GM23338 (cell line): Measurements from ENCODE around the gene FZD2.

Experiments
- CREB1 ChIP-seq: fragments of 250-450 bp; sonication (Bioruptor Pico); IDR thresholded peaks from 2 replicates; pipeline ENCODE4 v1.5.0; 2020; ENCODE audit warnings: low read depth, mild to moderate bottlenecking, moderate library complexity
- EZH2 ChIP-seq: fragments of 200-600 bp; sonication (generic); IDR thresholded peaks from one replicate; pipeline ENCODE4 v1.8.0; 2017; ENCODE audit warnings: antibody characterized with exemption, mild to moderate bottlenecking, low read depth; ENCODE audit not compliant: unreplicated experiment
- EZH2phosphoT487 ChIP-seq: fragments of 200-600 bp; sonication (generic); IDR thresholded peaks from one replicate; pipeline ENCODE4 v1.8.1; 2018; ENCODE audit warnings: antibody characterized with exemption; ENCODE audit not compliant: unreplicated experiment
- JUNB ChIP-seq: IDR thresholded peaks from one replicate; pipeline ENCODE4 v1.6.1; 2016; ENCODE audit warnings: antibody characterized with exemption; ENCODE audit not compliant: unreplicated experiment
- NANOG ChIP-seq: IDR thresholded peaks from 2 replicates; pipeline ENCODE4 v1.6.1; 2016; ENCODE audit warnings: antibody characterized with exemption, borderline replicate concordance
- POLR2AphosphoS5 ChIP-seq: IDR thresholded peaks from 2 replicates; pipeline ENCODE4 v1.6.1; 2016; ENCODE audit warnings: antibody characterized with exemption, low read depth
- STAT1 ChIP-seq: IDR thresholded peaks from one replicate; pipeline ENCODE4 v1.6.1; 2016; ENCODE audit warnings: antibody characterized with exemption; ENCODE audit not compliant: unreplicated experiment
- ZNF114 ChIP-seq: fragments of 250-450 bp; sonication (Bioruptor Pico); IDR thresholded peaks from 2 replicates; pipeline ENCODE4 v1.5.0; 2020; ENCODE audit warnings: mild to moderate bottlenecking, moderate library complexity
- ZNF331 ChIP-seq: fragments of 250-450 bp; sonication (Bioruptor Pico); IDR thresholded peaks from 2 replicates; pipeline ENCODE4 v1.5.0; 2020; ENCODE audit warnings: low read depth, mild to moderate bottlenecking, moderate library complexity
- TF ChIP-seq, protein P1 (sequence below), 2 experiments: fragments of 200-600 bp in 1 of 2; sonication (generic) in 1 of 2; conservative IDR thresholded peaks; 2 replicates each; pipeline versions ENCODE4 v1.5.1 to v1.6.1; 2016 to 2017; ENCODE audit warnings: antibody characterized with exemption in 2 of 2, low read depth in 2 of 2, mild to moderate bottlenecking in 2 of 2, moderate library complexity in 1 of 2
- TF ChIP-seq, protein P2 (sequence below): IDR thresholded peaks from one replicate; pipeline ENCODE4 v1.6.1; 2018; ENCODE audit warnings: antibody characterized with exemption; ENCODE audit not compliant: unreplicated experiment
- TF ChIP-seq, protein P3 (sequence below): fragments of 250-450 bp; sonication (Bioruptor Pico); IDR thresholded peaks from 2 replicates; pipeline ENCODE4 v1.5.0; 2020; ENCODE audit warnings: mild to moderate bottlenecking, moderate library complexity
- TF ChIP-seq, protein P4 (sequence below): IDR thresholded peaks from 2 replicates; pipeline ENCODE4 v1.6.1; 2016; ENCODE audit warnings: antibody characterized with exemption

DNA sequence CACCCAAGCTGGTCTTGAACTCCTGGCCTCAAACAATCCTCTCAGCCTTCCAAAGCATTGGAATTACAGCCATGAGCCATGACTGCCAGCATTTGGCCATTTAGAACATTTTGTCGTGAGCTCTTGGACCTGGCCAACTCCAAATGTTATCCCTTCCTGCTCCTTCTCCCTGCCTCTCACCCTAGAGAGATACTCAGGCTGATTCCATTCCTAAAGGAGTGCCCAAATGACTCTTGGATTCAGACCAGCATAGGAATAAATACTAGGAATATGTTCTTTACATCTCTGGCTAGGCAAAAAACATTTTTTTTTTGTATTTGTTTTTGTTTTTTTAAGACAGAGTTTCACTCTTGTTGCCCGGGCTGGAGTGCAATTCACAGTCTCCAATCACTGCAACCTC lies 15.5 kb downstream of the FZD2 start:
- TF ChIP-seq, protein P1, sequence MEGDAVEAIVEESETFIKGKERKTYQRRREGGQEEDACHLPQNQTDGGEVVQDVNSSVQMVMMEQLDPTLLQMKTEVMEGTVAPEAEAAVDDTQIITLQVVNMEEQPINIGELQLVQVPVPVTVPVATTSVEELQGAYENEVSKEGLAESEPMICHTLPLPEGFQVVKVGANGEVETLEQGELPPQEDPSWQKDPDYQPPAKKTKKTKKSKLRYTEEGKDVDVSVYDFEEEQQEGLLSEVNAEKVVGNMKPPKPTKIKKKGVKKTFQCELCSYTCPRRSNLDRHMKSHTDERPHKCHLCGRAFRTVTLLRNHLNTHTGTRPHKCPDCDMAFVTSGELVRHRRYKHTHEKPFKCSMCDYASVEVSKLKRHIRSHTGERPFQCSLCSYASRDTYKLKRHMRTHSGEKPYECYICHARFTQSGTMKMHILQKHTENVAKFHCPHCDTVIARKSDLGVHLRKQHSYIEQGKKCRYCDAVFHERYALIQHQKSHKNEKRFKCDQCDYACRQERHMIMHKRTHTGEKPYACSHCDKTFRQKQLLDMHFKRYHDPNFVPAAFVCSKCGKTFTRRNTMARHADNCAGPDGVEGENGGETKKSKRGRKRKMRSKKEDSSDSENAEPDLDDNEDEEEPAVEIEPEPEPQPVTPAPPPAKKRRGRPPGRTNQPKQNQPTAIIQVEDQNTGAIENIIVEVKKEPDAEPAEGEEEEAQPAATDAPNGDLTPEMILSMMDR (conservative IDR thresholded peaks at IDR 0.05; ENCODE audit: low read depth in 2 of 2), result no peak
- TF ChIP-seq, protein P2, sequence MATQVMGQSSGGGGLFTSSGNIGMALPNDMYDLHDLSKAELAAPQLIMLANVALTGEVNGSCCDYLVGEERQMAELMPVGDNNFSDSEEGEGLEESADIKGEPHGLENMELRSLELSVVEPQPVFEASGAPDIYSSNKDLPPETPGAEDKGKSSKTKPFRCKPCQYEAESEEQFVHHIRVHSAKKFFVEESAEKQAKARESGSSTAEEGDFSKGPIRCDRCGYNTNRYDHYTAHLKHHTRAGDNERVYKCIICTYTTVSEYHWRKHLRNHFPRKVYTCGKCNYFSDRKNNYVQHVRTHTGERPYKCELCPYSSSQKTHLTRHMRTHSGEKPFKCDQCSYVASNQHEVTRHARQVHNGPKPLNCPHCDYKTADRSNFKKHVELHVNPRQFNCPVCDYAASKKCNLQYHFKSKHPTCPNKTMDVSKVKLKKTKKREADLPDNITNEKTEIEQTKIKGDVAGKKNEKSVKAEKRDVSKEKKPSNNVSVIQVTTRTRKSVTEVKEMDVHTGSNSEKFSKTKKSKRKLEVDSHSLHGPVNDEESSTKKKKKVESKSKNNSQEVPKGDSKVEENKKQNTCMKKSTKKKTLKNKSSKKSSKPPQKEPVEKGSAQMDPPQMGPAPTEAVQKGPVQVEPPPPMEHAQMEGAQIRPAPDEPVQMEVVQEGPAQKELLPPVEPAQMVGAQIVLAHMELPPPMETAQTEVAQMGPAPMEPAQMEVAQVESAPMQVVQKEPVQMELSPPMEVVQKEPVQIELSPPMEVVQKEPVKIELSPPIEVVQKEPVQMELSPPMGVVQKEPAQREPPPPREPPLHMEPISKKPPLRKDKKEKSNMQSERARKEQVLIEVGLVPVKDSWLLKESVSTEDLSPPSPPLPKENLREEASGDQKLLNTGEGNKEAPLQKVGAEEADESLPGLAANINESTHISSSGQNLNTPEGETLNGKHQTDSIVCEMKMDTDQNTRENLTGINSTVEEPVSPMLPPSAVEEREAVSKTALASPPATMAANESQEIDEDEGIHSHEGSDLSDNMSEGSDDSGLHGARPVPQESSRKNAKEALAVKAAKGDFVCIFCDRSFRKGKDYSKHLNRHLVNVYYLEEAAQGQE, result no peak
- TF ChIP-seq POLR2AphosphoS5 (no peak), JUNB (no peak), ZNF331 (CRISPR knock-in tag) (no peak), CREB1 (CRISPR knock-in tag) (no peak), EZH2phosphoT487 (no peak), EZH2 (no peak), ZNF114 (no peak), NANOG (no peak), STAT1 (no peak)
- TF ChIP-seq, protein P3, sequence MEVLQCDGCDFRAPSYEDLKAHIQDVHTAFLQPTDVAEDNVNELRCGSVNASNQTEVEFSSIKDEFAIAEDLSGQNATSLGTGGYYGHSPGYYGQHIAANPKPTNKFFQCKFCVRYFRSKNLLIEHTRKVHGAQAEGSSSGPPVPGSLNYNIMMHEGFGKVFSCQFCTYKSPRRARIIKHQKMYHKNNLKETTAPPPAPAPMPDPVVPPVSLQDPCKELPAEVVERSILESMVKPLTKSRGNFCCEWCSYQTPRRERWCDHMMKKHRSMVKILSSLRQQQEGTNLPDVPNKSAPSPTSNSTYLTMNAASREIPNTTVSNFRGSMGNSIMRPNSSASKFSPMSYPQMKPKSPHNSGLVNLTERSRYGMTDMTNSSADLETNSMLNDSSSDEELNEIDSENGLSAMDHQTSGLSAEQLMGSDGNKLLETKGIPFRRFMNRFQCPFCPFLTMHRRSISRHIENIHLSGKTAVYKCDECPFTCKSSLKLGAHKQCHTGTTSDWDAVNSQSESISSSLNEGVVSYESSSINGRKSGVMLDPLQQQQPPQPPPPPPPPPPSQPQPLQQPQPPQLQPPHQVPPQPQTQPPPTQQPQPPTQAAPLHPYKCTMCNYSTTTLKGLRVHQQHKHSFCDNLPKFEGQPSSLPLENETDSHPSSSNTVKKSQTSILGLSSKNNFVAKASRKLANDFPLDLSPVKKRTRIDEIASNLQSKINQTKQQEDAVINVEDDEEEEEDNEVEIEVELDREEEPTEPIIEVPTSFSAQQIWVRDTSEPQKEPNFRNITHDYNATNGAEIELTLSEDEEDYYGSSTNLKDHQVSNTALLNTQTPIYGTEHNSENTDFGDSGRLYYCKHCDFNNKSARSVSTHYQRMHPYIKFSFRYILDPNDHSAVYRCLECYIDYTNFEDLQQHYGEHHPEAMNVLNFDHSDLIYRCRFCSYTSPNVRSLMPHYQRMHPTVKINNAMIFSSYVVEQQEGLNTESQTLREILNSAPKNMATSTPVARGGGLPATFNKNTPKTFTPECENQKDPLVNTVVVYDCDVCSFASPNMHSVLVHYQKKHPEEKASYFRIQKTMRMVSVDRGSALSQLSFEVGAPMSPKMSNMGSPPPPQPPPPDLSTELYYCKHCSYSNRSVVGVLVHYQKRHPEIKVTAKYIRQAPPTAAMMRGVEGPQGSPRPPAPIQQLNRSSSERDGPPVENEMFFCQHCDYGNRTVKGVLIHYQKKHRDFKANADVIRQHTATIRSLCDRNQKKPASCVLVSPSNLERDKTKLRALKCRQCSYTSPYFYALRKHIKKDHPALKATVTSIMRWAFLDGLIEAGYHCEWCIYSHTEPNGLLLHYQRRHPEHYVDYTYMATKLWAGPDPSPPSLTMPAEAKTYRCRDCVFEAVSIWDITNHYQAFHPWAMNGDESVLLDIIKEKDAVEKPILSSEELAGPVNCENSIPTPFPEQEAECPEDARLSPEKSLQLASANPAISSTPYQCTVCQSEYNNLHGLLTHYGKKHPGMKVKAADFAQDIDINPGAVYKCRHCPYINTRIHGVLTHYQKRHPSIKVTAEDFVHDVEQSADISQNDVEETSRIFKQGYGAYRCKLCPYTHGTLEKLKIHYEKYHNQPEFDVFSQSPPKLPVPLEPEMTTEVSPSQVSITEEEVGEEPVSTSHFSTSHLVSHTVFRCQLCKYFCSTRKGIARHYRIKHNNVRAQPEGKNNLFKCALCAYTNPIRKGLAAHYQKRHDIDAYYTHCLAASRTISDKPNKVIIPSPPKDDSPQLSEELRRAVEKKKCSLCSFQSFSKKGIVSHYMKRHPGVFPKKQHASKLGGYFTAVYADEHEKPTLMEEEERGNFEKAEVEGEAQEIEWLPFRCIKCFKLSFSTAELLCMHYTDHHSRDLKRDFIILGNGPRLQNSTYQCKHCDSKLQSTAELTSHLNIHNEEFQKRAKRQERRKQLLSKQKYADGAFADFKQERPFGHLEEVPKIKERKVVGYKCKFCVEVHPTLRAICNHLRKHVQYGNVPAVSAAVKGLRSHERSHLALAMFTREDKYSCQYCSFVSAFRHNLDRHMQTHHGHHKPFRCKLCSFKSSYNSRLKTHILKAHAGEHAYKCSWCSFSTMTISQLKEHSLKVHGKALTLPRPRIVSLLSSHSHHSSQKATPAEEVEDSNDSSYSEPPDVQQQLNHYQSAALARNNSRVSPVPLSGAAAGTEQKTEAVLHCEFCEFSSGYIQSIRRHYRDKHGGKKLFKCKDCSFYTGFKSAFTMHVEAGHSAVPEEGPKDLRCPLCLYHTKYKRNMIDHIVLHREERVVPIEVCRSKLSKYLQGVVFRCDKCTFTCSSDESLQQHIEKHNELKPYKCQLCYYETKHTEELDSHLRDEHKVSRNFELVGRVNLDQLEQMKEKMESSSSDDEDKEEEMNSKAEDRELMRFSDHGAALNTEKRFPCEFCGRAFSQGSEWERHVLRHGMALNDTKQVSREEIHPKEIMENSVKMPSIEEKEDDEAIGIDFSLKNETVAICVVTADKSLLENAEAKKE (CRISPR knock-in tag), result no peak
- TF ChIP-seq, protein P4, sequence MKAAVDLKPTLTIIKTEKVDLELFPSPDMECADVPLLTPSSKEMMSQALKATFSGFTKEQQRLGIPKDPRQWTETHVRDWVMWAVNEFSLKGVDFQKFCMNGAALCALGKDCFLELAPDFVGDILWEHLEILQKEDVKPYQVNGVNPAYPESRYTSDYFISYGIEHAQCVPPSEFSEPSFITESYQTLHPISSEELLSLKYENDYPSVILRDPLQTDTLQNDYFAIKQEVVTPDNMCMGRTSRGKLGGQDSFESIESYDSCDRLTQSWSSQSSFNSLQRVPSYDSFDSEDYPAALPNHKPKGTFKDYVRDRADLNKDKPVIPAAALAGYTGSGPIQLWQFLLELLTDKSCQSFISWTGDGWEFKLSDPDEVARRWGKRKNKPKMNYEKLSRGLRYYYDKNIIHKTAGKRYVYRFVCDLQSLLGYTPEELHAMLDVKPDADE, result no peak
